GM18507 (cell line): ENCODE results near the gene PRMT3.
"Not testable (repeated sequence)": the region's sequence is repeated elsewhere in the genome, so short reads cannot be mapped to it uniquely, and the experiment has no call there.

Source experiments
- DNase-seq: peaks from one replicate; pipeline ENCODE4 v3.0.0; 2011; ENCODE audit warnings: low read depth; ENCODE audit not compliant: insufficient read length; ENCODE audit errors: extremely low spot score
- FAIRE-seq: peaks from 2 replicates; lab custom pipeline; 2011; peaks lifted over from hg19 to GRCh38; lab: Jason Lieb, UNC

PRMT3 gene

DNA sequence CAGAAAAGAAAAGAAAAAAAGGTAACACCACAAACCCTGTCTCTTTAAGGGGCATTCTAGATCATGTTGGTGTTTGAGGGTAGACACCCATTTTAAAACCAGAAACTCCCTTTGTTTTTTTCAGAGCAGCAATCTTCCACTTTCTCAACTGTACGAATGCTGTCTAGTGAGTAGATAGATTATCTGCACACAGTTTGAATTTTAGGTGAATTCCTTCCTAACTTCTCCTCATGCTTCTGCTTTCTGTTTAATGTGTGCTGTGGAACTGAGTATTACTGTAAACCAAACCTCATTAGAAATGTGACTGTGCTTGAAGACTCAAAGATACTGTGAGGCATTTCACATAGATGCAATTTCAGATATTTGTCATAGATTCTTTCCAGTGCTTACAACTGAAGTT is 102.4 kb downstream of the PRMT3 start:
- DNase-seq, result no peak
- FAIRE-seq, result peak; percentile 53

DNA sequence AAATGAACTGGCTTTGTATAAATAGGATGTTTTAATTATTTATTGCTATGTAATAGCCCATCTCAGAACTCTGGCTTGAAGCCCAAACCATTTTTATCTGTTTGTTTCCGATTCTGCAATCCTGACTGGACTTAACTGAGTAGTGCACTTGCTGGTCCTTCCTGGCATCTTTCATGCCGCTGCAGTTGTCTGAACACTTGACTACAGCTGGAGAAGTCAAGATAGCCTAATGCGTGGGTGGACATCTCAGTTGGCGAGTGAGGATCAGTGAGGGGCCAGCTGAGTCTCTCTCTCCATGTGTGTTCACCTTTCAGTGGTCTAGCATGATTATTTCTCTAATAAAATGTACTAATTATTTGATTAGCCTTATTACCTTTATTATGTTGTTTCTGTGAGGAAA is 105.8 kb downstream of the PRMT3 start:
- FAIRE-seq, result no peak
- DNase-seq, result no peak

DNA sequence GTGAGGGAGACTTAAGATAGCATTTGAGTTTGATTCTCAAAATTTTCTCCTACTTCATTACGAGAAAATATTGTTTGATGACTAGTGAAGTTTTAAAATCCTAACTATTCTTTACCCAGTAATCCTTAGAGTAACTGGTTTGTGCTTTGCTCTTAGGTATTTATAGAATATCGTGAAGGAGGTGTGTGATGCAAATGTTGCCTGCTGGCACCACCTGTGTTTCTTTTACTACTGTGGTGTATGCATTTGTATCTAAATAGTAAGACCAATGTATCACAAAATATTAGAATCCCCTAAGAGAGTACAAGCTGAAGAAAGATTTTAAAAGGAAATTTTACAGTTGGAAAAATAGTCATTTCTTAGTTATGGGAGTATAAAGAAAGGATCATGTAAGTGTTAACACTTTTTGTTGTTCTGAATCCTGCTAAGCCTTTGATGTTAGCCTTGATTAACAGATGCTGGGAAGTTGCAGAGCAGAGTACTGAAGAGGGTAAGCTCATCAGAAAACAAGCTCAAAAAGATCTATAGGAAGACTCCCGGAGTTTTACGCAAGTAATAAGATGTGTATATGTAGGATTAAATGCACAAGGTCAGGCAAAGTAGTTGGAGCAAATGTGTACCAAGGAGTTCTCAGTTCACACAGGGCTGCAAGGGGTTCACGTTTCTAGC is 109.7 kb downstream of the PRMT3 start:
- FAIRE-seq, result no peak

DNA sequence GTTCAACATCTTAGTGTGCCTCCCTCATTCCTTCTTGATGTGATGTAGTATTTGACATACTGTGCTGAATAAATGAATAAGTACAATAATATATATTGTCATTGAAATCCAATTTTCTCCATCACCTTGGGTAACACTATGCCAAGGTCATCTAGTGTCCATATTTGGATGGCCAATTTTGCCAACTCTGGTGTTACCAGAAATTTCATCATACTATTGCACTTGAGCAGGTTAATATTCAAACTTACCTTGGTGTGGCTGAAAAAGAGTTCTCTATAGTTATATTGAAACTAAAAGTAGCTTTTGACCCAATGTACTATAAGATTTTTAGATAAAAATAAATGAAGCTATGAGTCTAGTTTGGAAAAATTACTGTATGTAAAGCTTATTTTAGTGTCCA is 113.7 kb downstream of the PRMT3 start:
- DNase-seq, result no peak
- FAIRE-seq, result no peak

More for the DNA sequence above, 109.7 kb downstream of the PRMT3 start:
- no peak for DNase-seq

DNA sequence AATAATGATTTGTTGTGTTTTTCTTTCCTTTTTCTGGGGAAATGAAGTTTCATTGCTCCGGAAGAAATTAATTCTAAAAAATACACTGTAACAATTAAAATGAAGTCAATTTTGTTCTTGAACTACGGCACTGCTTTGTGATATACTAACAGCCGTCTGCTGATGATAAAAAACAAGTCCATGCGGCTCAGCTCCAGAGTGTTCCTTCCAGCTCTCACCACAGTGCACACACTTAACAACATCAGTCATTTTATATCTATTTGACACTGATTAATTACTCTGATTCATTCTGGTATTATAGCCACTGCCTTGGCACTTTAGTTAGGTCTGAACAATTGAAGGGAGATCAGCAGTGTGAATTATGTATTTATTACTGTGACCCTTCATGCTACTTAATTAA is 114.5 kb downstream of the PRMT3 start:
- DNase-seq, result no peak

DNA sequence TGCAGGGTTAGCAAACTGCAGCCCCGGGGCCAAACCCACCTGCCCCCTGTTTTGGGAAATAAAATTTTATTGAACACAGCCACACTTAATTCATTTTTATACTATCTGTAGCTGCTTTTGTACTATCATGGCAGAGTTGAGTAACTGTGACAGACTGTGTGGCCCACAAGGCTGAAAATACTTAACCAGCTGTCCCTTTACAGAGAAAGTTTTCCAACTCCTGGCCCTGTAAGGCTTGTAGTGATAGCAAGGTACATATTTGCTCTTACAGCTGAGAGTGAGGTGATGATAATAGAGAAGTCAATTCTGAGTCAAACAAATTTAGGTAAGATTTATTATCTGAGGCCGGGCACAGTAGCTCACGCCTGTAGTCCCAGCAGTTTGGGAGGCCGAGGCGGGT is 124.5 kb downstream of the PRMT3 start:
- FAIRE-seq, result no peak

More for the DNA sequence above, 114.5 kb downstream of the PRMT3 start:
- FAIRE-seq, result no peak

DNA sequence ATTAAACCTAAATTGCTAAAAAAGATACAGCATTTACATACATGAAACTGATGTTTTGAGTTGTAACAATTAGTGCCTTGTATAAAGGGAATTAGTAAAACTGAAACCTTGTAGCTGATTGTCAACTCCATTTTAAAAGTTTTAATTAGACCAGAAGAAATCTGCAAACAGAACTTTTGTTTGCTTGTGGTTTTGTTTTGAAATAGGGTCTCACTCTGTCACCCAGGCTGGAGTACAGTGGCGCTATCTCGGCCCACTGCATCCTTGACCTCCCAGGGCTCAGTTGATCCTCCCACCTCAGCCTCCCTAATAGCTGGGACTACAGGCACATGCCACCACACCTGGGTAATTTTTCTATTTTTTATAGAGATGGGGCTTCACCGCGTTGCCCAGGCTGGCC is 125.4 kb downstream of the PRMT3 start:
- no peak for DNase-seq
- FAIRE-seq, result no peak

More for the DNA sequence above, 124.5 kb downstream of the PRMT3 start:
- DNase-seq, result no peak

DNA sequence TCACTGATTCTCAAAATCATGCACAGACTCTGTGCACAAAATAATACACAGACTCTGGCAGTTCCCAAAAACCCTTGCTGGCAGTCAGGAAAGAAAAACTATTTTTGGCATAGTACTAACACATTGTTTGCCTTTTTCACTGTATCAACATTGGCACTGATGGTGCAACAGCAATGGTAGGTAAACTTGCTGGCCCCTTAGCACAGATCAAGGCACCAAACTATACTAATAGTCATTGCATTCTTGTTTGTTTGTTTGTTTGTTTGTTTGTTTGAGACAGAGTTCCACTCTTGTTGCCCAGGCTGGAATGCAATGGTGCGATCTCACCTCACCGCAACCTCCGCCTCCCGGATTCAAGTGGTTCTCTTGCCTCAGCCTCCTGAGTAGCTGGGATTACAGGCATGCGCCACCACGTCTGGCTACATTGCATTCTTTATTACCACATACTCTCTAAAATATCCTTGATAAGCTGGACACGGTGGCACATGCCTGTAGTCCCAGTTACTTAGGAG is 130.9 kb downstream of the PRMT3 start:
- DNase-seq (no peak), FAIRE-seq (no peak)

DNA sequence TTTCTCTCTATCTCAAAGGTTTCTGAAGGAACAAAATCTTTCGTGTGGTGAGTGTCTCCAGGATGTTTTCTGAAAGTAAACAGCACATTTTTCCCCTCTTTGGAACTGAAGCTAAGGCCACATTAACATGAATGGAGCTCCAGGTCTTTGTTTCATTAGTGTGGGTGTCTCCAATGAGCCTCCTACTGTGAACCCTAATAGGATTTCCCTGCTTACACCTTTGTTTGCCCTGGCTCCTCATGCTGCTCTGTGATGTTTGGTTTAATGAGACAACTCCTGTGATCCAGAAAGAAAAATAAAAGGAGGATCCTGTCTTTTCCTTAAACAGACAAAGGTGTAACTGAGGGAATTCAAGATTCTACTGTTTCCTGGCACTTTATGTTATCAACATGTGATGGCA is 135.0 kb downstream of the PRMT3 start:
- no peak for FAIRE-seq
- no peak for DNase-seq

DNA sequence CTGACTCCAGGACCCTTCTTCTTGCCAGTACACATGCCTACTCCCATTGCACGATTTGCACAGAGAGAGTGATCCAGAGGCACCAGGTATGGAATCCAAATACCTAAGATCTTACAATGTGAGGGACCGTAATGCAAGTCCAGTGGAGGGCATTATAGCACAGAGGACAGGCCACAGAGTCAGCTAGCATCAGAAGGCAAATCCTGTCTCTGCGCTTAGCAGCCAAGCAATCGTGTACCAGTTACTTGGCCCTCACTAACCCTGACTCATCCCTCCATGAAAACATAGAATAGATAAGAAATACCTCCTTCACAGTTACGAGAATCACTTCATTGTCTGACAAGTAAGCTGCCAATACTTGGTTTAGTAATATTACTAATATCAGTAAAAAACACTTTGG is 142.2 kb downstream of the PRMT3 start:
- DNase-seq, result no peak
- FAIRE-seq, result no peak

DNA sequence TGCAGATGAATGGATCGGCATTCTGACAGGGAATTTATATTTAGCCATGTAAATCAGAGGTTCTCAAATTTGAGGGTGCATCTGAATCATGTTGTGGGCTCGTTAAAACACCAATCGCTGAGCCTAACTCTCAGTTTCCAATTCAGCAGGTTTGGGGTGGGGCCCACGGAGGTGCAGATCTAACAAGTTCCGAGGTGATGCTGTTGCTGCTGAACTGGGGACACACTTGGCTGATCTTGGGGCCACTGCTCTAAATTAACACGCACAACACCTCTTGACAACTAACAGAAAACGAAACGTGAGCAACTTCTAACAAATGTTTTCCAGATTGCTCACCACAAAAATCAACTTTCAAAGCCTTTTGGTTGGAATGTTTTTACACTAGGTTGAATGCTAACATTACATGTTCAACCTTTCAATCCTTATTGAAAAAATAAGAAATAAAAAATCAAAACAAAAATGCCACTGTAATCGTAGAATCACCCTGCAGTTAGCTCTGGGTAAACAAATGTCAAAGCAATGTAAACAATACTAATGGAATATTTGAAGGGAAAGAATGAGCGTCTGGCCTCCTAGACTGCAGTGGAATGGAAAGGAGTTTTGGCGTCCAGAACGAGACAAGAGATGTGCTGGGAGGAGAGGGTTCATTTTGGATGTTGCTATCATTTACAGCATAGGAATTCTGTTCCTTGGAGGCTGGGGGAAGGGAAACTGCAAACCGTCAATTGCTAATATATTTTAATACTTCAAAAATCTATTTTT is 143.6 kb downstream of the PRMT3 start:
- DNase-seq (no peak), FAIRE-seq (peak; percentile 60)

DNA sequence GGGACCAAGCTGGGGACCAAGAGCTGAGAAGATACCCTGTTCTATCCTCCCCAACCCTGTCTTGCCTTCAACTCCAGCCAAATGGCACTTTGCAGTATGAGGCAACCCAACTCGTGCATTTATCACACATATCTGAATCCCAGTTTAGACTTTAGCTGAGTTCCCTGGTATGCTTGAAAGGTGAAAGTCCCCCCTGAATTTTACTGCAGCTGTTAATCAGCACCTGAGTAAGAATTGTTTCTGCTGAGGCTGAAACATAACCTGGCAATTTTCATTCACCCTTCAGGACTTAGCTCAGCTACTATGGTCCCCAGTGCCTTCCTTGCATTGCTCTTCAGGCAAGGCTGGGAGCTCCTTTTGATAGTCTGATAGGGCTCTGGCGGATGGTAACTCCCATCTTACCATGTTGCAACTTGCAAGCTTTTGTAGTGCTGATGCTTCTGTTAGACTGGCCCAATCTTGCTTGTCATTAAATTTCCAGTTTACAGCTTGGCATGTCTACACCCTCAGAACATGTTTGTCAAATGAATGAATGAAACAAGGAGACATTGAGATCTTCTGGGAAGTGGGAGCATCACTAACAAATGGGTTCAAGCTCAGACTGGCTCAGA is 147.9 kb downstream of the PRMT3 start:
- FAIRE-seq (no peak), DNase-seq (no peak)

DNA sequence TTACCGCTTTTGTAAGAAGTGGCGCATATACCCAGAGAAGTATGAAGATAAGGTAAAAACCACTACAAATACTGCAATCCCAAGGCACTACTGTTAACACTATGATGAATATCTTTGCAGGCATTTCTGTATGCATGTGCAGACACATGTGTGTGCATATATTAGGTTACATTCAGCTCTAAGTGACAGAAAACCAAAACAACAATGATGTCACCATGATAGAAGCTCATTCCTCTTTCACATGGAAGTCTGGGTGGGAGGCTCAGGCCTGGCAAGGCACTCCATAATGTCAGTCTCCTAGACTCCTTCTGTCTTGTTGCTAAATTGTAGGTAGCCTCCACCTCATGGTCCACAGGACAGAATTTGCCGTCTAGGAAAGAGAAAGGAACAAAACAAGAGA is 148.8 kb downstream of the PRMT3 start:
- FAIRE-seq (no peak), DNase-seq (no peak)

DNA sequence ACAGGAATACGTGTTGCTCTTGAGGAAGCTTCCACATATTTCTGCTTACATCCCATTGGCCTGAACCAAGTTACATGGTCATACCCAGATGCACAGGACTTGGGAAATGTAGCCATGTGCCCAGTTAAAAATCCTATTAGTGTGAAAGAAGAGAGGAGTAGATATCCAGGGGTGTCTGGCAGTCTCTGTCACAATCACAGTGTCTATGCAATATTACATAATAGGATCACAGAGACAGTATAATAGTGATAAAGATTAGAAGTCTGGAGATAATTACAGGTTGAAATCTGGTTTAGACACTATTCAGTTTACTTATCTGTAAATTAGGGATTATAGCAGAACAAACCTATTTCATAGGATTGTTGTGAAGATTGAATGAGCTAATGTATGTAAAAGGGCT is 149.3 kb downstream of the PRMT3 start:
- DNase-seq, result no peak
- no peak for FAIRE-seq

DNA sequence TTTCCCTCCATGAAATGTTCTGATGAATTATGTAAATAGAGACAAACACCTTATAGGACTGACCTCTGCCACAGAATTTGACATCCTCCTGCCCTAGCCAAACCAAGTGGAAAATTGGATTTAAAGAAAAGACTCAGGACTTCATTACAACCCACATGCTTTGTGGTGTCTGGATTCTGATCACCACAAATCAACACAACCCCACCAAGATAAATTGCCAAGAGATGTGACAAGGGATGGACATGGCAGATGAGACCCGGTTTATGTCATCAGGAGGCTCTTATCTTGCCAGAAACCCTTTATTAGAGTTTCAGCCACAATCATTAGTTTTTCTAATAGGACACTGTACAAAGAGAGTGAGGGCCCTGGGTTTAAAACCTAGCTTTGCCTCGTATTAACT is 154.0 kb downstream of the PRMT3 start:
- FAIRE-seq, result no peak
- no peak for DNase-seq

DNA sequence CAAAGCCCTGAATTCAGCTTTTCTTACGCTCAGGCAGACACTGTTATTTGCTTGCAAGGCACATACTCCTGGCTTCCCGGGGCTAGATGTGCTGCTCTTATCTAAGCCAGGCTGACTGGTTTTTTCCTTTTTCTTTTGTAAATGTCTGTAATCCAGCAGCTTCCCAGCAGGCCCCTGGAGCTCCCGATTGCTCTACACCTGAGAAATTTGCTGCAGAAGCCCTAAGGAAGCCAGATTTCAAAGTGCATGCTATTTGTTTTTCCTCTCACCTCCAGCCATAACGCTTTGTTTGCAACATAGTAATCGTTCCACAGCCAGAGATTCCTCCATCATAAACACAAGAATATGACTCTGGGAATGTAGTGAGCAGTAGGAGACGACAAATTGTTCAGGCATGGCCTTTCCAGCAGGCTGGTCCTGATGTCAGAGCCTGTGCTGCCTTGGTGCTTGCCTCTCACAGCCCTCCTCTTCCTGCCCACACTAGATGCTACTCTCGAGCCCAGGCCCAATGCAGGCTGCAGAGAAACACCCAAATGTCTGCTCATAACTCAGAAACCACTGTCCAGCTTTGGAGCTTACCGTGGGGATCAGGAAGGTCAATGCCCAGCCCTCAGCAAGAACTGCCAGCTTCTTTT is 157.2 kb downstream of the PRMT3 start:
- FAIRE-seq, result no peak
- no peak for DNase-seq

DNA sequence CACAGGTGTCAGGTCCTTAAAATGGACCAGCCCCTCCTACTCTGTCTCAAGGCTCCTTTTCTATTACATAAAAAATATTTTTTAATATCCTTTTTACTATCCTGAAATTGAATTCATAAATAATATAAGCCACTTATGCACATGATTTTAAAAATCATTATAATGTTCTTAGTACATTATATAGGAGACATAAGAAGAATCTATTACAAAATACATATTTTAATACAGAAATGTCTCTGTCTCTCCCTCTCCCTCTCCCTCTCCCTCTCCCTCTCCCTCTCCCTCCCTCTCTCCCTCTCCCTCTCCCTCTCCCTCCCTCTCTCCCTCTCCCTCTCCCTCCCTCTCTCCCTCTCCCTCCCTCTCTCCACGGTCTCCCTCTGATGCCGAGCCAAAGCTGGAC is 159.9 kb downstream of the PRMT3 start:
- no peak for FAIRE-seq

DNA sequence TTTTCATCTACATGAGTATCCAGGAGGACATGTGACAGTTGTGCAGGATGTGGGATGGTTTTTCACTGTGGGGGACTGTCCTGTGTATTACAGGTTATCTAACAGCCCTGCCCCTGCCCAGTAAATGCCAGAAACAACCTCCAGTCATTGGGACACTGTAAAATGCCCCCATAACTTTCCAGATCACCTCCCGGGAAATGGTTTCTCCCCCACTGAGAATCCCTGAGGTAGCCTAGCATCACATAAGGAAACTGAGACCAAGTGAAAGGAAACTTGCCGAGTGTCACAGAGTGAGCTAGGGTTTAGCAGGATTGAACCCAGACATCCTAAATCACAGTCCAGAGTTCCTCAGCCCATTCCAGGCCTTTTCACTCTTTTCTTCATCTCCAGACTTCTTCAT is 163.6 kb downstream of the PRMT3 start:
- DNase-seq (no peak), FAIRE-seq (no peak)

More for the DNA sequence above, 159.9 kb downstream of the PRMT3 start:
- no peak for DNase-seq

DNA sequence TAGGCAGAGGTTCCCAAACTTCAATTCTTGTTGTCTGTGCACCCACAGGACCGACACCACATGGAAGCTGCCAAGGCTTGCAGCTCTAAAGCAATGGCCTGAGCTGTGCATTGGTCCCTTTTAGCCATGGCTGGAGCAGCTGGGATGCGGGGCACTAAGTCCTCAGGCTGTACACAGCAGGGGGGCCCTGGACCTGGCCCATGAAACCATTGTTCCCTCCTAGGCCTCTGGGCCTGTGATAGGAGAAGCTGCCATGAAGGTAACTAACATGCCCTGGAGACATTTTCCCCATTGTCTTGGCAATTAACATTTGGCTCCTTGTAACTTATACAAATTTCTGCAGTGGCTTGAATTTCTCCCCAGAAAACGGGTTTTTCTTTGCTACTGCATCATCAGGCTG is 168.3 kb downstream of the PRMT3 start:
- DNase-seq (no peak), FAIRE-seq (no peak)

DNA sequence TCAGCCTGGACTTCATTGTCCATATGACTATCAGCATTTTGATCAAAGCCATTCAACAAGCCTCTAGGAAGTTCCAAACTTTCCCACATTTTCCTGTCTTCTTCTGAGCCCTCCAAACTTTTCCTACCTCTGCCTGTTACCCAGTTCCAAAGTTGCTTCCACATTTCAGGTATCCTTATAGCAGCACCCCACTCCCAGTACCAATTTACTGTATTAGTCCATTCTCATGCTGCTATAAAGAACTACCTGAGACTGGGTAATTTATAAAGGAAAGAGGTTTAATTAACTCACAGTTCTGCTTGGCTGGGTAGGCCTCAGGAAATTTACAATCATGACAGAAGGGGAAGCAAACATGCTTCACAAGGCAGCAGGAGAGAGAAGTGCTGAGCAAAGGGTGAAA is 168.9 kb downstream of the PRMT3 start:
- not testable (repeated sequence) for FAIRE-seq, DNase-seq
